GM19324 (cell line): Measurements from ENCODE around the gene LYRM4.

Source experiments
- ATAC-seq: cut with Tn5 transposase; IDR thresholded peaks from one replicate; pipeline ENCODE4 v1.9.1; 2021; ENCODE audit warnings: mild to moderate bottlenecking, moderate library complexity; ENCODE audit not compliant: unreplicated experiment, low FRiP score

Gene LYRM4

DNA sequence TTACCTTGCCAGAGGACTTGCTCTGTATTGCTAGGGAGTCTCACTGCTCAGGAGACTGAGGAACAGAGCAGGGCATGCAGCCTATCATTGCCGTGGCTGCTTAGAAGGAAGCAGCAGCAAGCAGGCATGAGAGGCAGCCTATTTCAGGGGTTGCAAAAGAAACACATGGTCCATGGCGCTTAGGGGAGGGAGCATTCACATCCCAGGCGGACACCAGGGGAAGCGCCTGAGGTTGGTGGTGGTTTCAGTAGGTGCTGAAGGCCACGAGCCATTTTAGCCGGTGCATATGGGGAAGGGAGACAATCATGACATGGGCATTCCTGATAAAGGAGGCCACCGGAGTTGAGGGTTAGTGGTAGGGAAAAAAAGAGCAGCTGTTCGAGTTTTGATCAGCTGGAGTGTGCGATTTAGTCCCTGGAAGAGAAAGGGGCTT lies 21.5 kb upstream of the LYRM4 start:
- ATAC-seq: no peak

DNA sequence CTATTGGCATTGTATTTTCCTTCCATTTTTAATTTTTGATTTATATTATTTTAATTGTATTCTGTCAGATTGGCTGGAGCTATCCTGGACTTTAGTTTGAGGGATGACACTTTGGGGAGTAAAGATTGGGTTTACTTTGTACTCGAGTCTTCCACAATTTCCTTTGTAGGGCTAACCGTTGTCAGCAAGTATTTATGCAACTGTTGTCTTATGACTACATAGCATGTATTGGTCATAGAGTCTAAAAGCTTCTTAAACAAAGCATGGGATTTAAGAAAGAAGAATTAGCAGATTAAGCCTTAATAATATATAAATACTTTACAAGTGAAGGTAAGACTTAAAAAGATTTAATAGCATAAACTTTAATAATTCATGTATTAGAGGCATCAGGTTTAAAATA lies 20.2 kb upstream of the LYRM4 start:
- ATAC-seq: no peak

DNA sequence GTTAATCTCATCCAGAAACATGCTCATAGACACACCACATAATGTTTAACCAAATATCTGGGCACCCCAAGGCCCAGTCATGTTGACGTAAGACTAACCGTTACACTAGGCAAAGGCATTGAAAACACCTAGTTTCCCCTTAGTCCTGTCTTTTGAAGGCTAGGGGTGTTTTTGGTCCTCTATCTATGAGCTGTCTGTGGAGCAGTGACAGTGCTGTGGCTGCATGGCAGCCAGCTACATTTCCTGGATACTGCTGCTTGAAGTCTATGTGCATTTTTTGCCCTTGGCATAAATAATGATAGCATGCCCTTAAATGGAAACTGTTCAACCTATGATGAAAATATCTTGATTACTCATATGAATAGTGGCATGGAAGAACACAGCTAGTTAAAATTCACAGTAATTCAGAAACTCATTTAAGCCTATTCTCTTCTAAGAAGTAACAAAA lies 19.2 kb upstream of the LYRM4 start:
- ATAC-seq: no peak

GRCh38 chr6:5278565-5279120 lies 17.9 kb upstream of the LYRM4 start:
- no peak for ATAC-seq

DNA sequence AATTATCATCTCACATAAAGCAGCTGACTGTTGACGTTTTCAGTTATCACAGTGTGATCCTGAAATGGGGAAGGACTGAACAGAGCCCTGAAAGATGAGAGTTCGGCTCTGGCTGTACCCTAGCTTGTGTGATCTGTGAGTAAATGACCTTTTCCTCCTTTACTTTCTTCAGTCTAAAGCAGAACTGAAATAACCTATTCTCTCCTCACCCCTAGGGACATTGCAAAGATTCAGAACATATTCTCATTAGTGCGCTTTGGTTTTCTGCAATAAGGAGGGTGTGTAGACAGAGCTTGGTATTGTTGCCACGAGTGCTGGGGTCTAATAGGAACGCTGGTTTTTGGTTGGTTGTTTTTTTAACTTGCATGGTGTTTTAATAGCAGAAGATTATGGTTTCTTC lies 17.3 kb upstream of the LYRM4 start:
- peak; percentile 66 for ATAC-seq

GRCh38 chr6:5277589-5277988 lies 16.8 kb upstream of the LYRM4 start:
- ATAC-seq: no peak

DNA sequence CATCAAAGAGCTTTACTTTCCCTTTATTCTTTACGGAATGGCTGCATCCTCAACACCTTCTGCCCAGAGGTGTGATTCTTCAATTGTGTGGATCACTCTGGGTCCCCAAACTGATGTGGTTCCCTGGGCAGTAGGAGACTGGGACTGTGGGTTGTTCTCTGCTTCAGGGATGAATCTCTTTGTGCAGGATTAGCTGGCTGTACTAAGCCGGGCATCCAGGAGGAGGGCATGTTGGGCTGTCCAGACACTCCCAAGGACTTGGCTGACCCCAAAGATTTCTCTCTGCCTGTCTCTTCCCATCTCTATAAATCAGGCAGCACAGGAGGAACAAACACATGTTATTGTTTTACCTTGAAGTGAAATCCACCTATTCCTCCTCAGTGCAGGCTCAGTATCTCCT lies 15.8 kb upstream of the LYRM4 start:
- ATAC-seq: no peak

- no peak for ATAC-seq
These were observed 14.7 kb upstream of the LYRM4 start for GRCh38 chr6:5275497-5275896.

DNA sequence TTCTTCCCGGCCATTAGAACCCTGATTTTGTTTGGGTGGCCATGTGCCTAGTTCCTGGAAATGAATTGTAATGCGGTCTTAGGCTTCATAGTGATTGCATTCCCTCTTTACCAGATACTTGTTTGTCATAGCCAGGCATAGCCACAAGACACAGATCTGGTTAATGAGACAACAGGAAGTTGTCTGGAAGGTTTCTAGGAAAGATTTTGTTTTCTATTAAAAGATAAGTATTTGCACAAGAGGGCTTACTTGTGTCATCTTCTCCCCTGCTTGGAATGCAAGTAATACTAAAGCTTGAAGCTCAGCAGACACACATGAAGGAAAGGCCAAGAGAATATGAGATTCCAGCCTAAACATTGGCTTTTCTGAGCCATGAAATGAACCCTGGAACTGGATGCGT lies 13.5 kb upstream of the LYRM4 start:
- no peak for ATAC-seq

DNA sequence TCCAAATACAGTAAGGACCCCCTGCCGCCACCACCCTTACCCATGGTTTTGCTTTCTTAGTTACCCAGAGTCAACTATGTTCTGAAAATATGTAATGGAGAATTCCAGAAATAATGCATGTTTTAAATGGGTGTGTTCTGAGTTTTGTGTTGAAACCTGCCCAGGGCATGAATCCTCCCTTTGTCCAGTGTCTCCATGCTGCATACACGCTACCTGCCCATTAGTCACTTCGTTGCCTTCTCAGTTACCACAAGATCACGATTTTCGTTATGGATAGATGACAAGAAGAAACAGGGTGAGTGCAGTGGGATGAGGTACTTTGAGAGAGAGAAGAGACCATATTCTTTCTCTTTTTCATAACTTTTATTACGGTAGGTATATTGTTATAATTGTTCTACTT lies 11.2 kb upstream of the LYRM4 start:
- ATAC-seq: no peak

DNA sequence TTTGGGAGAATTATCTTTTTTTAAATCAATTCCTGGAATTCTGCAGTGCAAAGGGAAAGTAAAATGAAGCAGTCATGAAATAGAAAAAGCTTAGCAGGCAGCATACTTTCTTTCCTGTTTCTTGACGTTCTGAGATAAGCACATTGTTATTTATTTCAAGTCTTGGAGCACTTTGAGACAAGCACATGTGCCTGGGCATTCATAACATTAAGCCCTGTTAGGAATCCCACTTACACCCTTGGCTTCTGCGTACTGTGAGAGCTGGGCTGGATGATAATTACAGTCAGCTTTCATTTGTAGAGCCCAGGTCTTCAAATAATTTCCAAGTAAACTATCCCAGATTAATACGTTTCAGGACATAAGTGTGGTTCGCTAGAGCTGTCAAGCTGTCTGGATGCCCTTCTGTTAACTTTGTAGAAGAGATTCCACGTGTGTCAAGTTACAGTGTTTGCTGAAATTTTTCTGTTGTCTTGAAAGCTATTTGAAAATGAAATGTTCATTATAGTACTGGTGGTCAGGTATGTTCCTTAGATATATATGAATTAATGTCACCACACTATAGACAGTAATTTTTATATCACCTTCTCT lies 9.4 kb upstream of the LYRM4 start:
- ATAC-seq: no peak

GRCh38 chr6:5266423-5266822 lies 5.7 kb upstream of the LYRM4 start:
- no peak for ATAC-seq

DNA sequence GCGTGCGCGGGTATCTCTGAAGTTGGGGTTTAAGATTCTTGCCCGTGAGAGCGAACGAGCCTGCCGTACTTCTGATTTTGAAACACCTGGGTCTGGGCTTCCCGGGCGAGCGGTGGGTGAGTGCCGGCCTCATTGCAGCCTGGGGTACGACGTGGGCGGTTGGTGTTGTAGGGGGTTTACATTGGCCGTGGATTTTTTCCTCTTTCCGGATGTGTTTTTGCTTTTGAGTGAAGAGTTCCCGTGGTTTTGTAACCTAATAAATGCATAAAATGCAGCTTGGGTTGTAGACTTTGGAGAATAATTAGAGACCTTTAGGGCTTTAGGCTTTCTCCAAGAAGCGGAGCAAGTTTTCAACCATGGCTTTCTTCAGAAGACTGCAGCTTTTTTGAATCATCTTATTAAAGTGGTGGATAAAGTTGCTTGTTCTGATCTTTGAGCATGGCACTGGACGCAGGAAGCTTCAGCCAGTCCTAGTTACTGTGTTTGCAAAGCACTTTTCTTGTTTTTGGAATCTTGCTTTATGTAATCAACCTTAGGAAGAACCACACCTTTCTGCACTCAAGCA lies 877 bp upstream of the LYRM4 start:
- ATAC-seq: no peak

DNA sequence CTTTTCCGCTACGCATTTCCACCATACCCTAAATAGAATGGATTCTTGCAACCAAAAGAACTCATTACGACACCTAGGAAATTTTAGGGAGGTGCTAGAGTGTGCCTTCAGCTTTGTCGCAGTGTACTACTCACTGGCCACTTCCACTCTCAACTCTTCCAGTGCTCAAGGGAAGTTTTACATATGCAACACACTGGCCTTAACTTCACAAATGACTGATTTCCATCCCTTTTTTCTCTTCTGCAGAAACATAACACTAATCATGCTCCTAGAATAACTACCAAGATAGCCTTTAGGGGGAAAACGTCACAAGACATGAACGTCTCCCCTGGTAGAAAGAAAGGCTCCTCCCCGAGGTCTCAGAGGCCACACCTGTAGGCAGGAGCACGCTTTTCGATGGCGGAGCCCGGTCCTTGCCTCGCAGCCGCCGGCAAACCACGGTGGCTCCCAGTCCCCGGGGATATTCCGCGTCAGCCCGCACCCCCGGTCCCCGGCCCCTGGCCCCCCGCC lies 584 bp downstream of the LYRM4 start:
- ATAC-seq: peak; percentile 66

DNA sequence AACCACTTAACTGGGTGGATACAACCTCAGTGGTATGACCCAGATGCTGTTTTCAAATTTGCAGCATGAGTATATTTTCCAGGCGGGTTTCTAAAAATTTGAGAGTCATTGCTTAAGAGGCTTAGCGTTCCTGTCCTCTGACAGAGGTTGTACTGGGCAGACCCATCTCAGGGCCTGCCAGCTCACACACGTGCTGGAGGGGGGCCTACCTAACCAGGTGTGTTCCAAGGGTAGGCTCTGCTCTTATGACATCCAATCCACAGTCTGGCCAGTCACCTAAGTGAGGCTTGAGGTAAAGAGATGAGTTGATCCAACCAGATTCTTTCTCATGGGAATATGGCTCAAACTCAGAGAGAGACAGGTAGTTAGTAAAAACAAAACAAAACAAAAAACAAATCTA lies 1.3 kb downstream of the LYRM4 start:
- no peak for ATAC-seq

DNA sequence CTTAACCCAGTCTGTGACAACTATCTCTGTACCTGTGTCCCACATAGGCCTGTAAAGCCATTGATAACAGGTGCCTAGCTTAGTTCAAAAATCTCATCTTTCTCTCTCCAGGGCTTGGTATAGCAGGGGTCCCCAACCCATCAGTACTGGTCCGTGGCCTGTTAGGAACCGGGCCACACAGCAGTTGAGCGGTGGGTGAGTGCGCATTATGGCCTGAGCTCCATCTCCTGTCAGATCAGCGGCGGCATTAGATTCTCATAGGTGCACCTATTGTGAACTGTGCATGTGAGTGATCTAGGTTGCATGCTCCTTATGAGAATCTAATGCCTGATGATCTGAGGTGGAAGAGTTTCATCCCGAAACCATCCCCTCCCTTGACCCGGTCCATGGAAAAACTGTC lies 3.4 kb downstream of the LYRM4 start:
- ATAC-seq: no peak

DNA sequence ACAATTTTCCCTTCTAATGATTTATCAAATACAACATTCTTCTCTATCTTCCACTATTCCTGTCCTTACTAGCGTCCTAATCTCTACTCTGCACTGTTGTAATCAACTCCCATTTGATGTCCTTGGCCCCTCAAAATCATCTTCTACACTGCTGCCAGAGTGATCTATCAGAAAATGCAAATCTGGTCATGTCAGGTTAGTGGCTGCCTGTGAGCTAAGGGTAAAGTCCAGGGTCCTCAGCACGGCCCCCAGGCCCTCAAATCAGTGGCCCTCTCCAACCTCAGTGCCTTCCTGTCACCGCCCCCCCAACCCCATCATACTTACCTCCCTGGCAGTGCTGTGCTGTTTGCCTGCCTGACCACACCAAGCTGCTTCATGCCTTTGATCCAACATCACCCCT lies 3.8 kb downstream of the LYRM4 start:
- ATAC-seq: no peak

DNA sequence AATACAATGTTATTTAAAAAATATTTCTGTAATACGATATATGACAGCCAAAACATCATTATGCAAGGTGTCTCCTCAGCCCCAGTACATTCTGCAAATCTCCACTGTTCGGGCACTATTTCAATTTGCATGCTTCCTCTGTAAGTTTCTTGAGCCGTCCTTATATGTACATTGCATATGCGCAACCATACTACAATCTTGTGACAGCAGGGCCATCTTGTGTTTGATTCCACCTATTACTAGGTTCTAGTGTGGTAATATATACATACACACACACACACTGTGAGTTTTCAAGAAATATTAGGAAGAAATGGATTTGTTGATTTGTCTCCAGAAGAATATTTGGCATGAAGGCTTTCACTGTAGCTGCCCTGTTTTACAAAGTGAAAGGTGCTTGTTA lies 9.8 kb downstream of the LYRM4 start:
- ATAC-seq: no peak

DNA sequence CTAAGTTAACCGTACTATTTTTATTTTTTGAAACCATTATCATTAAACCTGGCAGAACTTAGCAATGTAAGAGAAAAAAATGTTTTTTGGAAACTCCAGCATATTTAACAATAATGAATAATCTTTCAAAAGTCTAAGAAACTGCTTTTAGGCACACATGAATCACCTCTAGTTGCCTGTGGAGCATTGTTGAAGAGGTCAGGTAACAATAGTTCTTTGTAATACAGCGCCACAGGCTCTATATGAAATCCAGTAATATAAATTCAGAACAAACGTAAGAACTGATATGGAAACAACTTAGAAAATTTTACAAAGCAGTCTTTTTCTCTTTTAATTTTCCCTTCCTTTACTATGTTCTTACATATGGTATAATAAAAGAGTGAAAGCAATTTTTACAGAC lies 10.3 kb downstream of the LYRM4 start:
- ATAC-seq: no peak

- no peak for ATAC-seq
These were observed 11.2 kb downstream of the LYRM4 start for GRCh38 chr6:5249451-5250122.

- no peak for ATAC-seq
These were observed 12.2 kb downstream of the LYRM4 start for GRCh38 chr6:5248302-5249098.
